ENCODE measurements around the gene KCNK4.
A peak's percentile ranks its signal among the peaks of the same experiment; 100 is the strongest.

KCNK4 gene

GRCh38 chr11:64298966-64299846 is 8.1 kb downstream of the KCNK4 start:
- Histone ChIP-seq H3K36me3 (ENCODE audit: control insufficient read depth, low read depth, low read length) (no peaks in the 10 kb centered on the region), H3K4me3 (ENCODE audit: low read length) (peak overlapping the region; percentile 24)

GRCh38 chr11:64299847-64300648 is 8.9 kb downstream of the KCNK4 start, which contains the start of gene CATSPERZ:
Gene CATSPERZ (plus strand): TSS chr11:64300358. CDS start chr11:64300411, 53 bp downstream.
- Histone ChIP-seq H3K36me3 (ENCODE audit: control insufficient read depth, low read depth, low read length) (no peaks in the 10 kb centered on the region), H3K4me1 (ENCODE audit: control insufficient read depth, low read depth, low read length) (peaks cover 6% of the 10 kb centered on the region), H3K27ac (ENCODE audit: low read length) (no peak within 1 kb of the TSS), H3K27me3 (ENCODE audit: control insufficient read depth, insufficient read depth, low read length) (peaks cover 70% of the 10 kb centered on the region), H3K9ac (ENCODE audit: low read length) (no peak within 1 kb of the TSS), H3K9me3 (ENCODE audit: control insufficient read depth, low read depth, low read length) (no peaks in the 10 kb centered on the region), H3K4me3 (ENCODE audit: low read length) (peak within 1 kb of the TSS; percentile 24)

More at GRCh38 chr11:64298966-64299846, 8.1 kb downstream of the KCNK4 start:
- no peaks in the 10 kb centered on the region for H3K9me3 ChIP-seq (ENCODE audit: control insufficient read depth, low read depth, low read length)
- H3K27ac ChIP-seq (ENCODE audit: low read length): no peak overlapping the region
- no peak overlapping the region for H3K9ac ChIP-seq (ENCODE audit: low read length)
- H3K27me3 ChIP-seq (ENCODE audit: control insufficient read depth, insufficient read depth, low read length): peaks cover 78% of the 10 kb centered on the region
- peaks cover 5% of the 10 kb centered on the region for H3K4me1 ChIP-seq (ENCODE audit: control insufficient read depth, low read depth, low read length)

GRCh38 chr11:64303109-64304031 is 12.3 kb downstream of the KCNK4 start:
- Histone ChIP-seq H3K27ac (ENCODE audit: low read length) (no peak overlapping the region), H3K9ac (ENCODE audit: low read length) (no peak overlapping the region), H3K4me1 (ENCODE audit: control insufficient read depth, low read depth, low read length) (peaks cover 10% of the 10 kb centered on the region), H3K27me3 (ENCODE audit: control insufficient read depth, insufficient read depth, low read length) (peaks cover 37% of the 10 kb centered on the region), H3K36me3 (ENCODE audit: control insufficient read depth, low read depth, low read length) (no peaks in the 10 kb centered on the region), H3K4me3 (ENCODE audit: low read length) (peak overlapping the region; percentile 66), H3K9me3 (ENCODE audit: control insufficient read depth, low read depth, low read length) (no peaks in the 10 kb centered on the region)

- Histone ChIP-seq H3K4me1 (ENCODE audit: control insufficient read depth, low read depth, low read length) (peaks cover 10% of the 10 kb centered on the region), H3K4me3 (ENCODE audit: low read length) (peak overlapping the region; percentile 66), H3K36me3 (ENCODE audit: control insufficient read depth, low read depth, low read length) (no peaks in the 10 kb centered on the region), H3K27me3 (ENCODE audit: control insufficient read depth, insufficient read depth, low read length) (peaks cover 31% of the 10 kb centered on the region), H3K27ac (ENCODE audit: low read length) (no peak overlapping the region), H3K9me3 (ENCODE audit: control insufficient read depth, low read depth, low read length) (no peaks in the 10 kb centered on the region), H3K9ac (ENCODE audit: low read length) (peak overlapping the region; percentile 83)
Observed at GRCh38 chr11:64304032-64304315, 12.9 kb downstream of the KCNK4 start.

- Histone ChIP-seq H3K36me3 (ENCODE audit: control insufficient read depth, low read depth, low read length) (no peaks in the 10 kb centered on the region), H3K9me3 (ENCODE audit: control insufficient read depth, low read depth, low read length) (no peaks in the 10 kb centered on the region), H3K27ac (ENCODE audit: low read length) (peak overlapping the region; percentile 82), H3K4me3 (ENCODE audit: low read length) (peak overlapping the region; percentile 66), H3K9ac (ENCODE audit: low read length) (peak overlapping the region; percentile 83), H3K4me1 (ENCODE audit: control insufficient read depth, low read depth, low read length) (peaks cover 10% of the 10 kb centered on the region), H3K27me3 (ENCODE audit: control insufficient read depth, insufficient read depth, low read length) (peaks cover 26% of the 10 kb centered on the region)
Observed at GRCh38 chr11:64304316-64305072, 13.4 kb downstream of the KCNK4 start.

DNA sequence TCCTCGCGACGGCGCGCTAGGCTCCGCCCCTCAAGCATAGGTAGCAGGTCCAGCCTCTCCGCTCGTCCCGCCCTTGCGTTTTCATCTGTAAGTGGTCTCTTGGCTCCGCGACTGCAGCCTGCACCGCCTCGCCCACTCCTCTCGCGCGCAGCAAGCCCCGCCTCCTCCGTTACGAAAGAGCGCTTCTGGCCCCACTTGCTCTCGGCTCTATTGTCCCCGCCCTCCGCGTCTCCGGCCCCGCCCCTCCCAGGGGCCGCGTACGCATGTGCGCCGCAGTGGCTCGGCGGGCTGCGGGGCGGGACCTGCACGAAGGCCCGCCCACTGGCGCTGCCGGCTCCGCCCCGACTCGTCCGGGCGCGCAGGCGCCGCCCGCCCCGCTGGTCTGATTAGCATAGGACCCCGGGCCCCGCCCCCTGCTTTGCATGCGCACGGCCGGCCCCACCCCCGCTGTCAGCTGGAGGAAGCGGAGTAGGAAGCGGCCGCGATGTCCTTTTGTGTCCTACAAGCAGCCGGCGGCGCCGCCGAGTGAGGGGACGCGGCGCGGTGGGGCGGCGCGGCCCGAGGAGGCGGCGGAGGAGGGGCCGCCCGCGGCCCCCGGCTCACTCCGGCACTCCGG is 14.1 kb downstream of the KCNK4 start, which contains the start of gene ESRRA:
Gene ESRRA (plus strand): TSS at position 450 of the 616 bp plus-strand sequence. CDS start 1,656 bp downstream, outside the sequence.
- Histone ChIP-seq H3K9me3 (ENCODE audit: control insufficient read depth, low read depth, low read length) (no peaks in the 10 kb centered on the region), H3K27ac (ENCODE audit: low read length) (peak within 1 kb of the TSS; percentile 82), H3K4me3 (ENCODE audit: low read length) (peak within 1 kb of the TSS; percentile 80)

DNA sequence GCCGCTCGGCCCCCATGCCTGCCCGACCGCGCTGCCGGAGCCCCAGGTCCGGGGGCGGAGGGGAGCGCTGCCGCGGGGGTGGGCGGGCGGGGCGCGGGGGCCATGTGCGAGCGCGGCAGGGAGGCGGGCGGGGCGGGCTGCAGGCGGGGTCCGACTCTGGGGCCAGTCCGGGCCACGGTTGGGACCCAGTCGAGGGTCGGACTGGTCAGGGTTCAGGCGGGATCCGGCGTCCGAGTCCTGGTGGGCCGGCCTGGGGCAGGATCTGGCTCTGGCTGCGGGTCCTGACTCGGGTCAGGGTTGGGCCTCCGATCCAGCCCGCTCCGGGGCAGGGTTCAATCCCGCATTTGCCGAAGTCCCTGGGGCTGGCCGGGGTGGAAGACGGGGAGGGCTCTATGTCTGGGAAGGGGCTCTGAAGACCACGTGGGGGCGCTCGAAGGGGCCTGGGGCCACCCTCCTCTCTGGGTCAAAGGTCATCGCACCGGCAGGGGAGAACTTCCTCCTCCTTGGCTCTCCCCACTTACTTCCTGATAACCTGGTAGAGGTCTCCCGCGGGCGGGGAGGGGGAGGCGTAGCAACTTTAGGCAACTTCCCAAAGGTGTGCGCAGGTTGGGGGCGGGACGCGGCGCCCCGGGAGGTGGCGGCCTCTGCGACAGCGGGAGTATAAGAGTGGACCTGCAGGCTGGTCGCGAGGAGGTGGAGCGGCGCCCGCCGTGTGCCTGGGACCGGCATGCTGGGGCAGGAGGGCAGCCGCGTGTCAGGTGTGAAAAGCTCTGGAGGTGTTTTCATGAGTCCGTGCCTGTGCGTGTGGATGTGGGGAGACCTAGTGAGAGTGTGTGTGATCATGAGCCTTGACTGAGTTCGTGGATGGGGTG is 14.8 kb downstream of the KCNK4 start:
- Histone ChIP-seq H3K4me1 (ENCODE audit: control insufficient read depth, low read depth, low read length) (peaks cover 10% of the 10 kb centered on the region), H3K9ac (ENCODE audit: low read length) (peak overlapping the region; percentile 82), H3K36me3 (ENCODE audit: control insufficient read depth, low read depth, low read length) (no peaks in the 10 kb centered on the region), H3K4me3 (ENCODE audit: low read length) (peak overlapping the region; percentile 80), H3K27me3 (ENCODE audit: control insufficient read depth, insufficient read depth, low read length) (peaks cover 11% of the 10 kb centered on the region), H3K27ac (ENCODE audit: low read length) (no peak overlapping the region), H3K9me3 (ENCODE audit: control insufficient read depth, low read depth, low read length) (no peaks in the 10 kb centered on the region)

More for the DNA sequence above, 14.1 kb downstream of the KCNK4 start, which contains the start of gene ESRRA:
- peaks cover 10% of the 10 kb centered on the region for H3K4me1 ChIP-seq (ENCODE audit: control insufficient read depth, low read depth, low read length)
- H3K9ac ChIP-seq (ENCODE audit: low read length): peak within 1 kb of the TSS; percentile 83
- H3K27me3 ChIP-seq (ENCODE audit: control insufficient read depth, insufficient read depth, low read length): peaks cover 19% of the 10 kb centered on the region
- H3K36me3 ChIP-seq (ENCODE audit: control insufficient read depth, low read depth, low read length): no peaks in the 10 kb centered on the region

DNA sequence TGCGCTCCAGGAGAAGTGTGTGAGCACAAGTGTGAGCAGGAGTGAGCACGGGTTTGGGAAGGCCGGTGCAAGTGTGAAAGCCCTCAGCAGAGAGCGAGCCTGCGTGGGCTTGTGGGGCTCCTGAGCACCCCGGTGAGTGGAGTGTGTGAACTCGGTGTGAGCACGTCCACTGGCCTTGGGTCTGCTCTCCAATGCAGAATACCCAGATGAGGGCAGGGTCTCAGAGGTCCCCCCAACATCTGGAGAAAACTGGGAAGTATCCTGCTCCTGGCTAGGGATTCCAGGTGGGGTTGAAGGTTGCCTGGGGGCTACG is 15.4 kb downstream of the KCNK4 start:
- Histone ChIP-seq H3K4me1 (ENCODE audit: control insufficient read depth, low read depth, low read length) (peaks cover 10% of the 10 kb centered on the region), H3K36me3 (ENCODE audit: control insufficient read depth, low read depth, low read length) (no peaks in the 10 kb centered on the region), H3K9me3 (ENCODE audit: control insufficient read depth, low read depth, low read length) (no peaks in the 10 kb centered on the region), H3K27me3 (ENCODE audit: control insufficient read depth, insufficient read depth, low read length) (peaks cover 5% of the 10 kb centered on the region), H3K4me3 (ENCODE audit: low read length) (peak overlapping the region; percentile 80), H3K27ac (ENCODE audit: low read length) (no peak overlapping the region), H3K9ac (ENCODE audit: low read length) (peak overlapping the region; percentile 82)

GRCh38 chr11:64306876-64307622 is 15.9 kb downstream of the KCNK4 start:
- H3K36me3 ChIP-seq (ENCODE audit: control insufficient read depth, low read depth, low read length): no peaks in the 10 kb centered on the region
- no peaks in the 10 kb centered on the region for H3K27me3 ChIP-seq (ENCODE audit: control insufficient read depth, insufficient read depth, low read length)
- no peak overlapping the region for H3K27ac ChIP-seq (ENCODE audit: low read length)
- peaks cover 10% of the 10 kb centered on the region for H3K4me1 ChIP-seq (ENCODE audit: control insufficient read depth, low read depth, low read length)
- H3K9me3 ChIP-seq (ENCODE audit: control insufficient read depth, low read depth, low read length): no peaks in the 10 kb centered on the region
- peak overlapping the region; percentile 80 for H3K4me3 ChIP-seq (ENCODE audit: low read length)
- peak overlapping the region; percentile 82 for H3K9ac ChIP-seq (ENCODE audit: low read length)
